DND-41 (cell line): ENCODE results near the gene JAKMIP2.

Experiments used
- ATAC-seq: fragments of 200-7000 bp; cut with Tn5 transposase; 3 replicates; pipeline ENCODE4 v1.9.1; 2021; ENCODE audit warnings: low read depth; ENCODE audit not compliant: insufficient read depth
- DNase-seq: peaks from one replicate; pipeline ENCODE4 v3.0.0-alpha.2; 2020
- H2AFZ ChIP-seq: 2 replicates; pipeline ENCODE4 v1.6.0; 2012; ENCODE audit warnings: low read depth, low read length
- H3K27ac ChIP-seq: 2 replicates; pipeline ENCODE4 v1.5.1; 2012; ENCODE audit warnings: low read length, inconsistent platforms
- H3K27me3 ChIP-seq: fragments of 200-600 bp; sonication (generic); 2 replicates; pipeline ENCODE4 v1.6.0; 2012; ENCODE audit warnings: low read length, mild to moderate bottlenecking, inconsistent platforms; ENCODE audit not compliant: insufficient read depth, poor library complexity
- H3K36me3 ChIP-seq: 2 replicates; pipeline ENCODE4 v1.5.1; 2012; ENCODE audit warnings: low read length, inconsistent platforms; ENCODE audit not compliant: insufficient read depth
- H3K4me1 ChIP-seq: 2 replicates; pipeline ENCODE4 v1.5.1; 2012; ENCODE audit warnings: mild to moderate bottlenecking, low read length; ENCODE audit not compliant: insufficient read depth
- H3K4me2 ChIP-seq: 2 replicates; pipeline ENCODE4 v1.6.0; 2012; ENCODE audit warnings: mild to moderate bottlenecking, moderate library complexity, low read length, inconsistent platforms; ENCODE audit not compliant: insufficient read depth
- H3K4me3 ChIP-seq, 2 experiments: fragments of 200-600 bp in 1 of 2; shearing (Covaris generic) in 1 of 2; 2 replicates each; pipeline ENCODE4 v1.5.1; 2012 to 2016; ENCODE audit warnings: inconsistent platforms in 2 of 2, low read length in 2 of 2, mild to moderate bottlenecking in 2 of 2, low read depth in 1 of 2, moderate library complexity in 1 of 2
- H3K79me2 ChIP-seq: 2 replicates; pipeline ENCODE4 v1.6.0; 2012; ENCODE audit warnings: low read length, inconsistent platforms; ENCODE audit not compliant: insufficient read depth
- H3K9ac ChIP-seq: 2 replicates; pipeline ENCODE4 v1.6.0; 2012; ENCODE audit warnings: low read depth, mild to moderate bottlenecking, inconsistent platforms, low read length, moderate library complexity
- H3K9me3 ChIP-seq: 2 replicates; pipeline ENCODE4 v1.5.1; 2012; ENCODE audit warnings: low read length, moderate library complexity, mild to moderate bottlenecking, inconsistent platforms; ENCODE audit not compliant: insufficient read depth, severe bottlenecking
- H4K20me1 ChIP-seq: 2 replicates; pipeline ENCODE4 v1.6.0; 2012; ENCODE audit warnings: low read length; ENCODE audit not compliant: insufficient read depth
- CTCF ChIP-seq: IDR thresholded peaks from 2 replicates; pipeline ENCODE4 v1.5.1; 2012; ENCODE audit warnings: borderline replicate concordance, low read length, moderate library complexity, mild to moderate bottlenecking; ENCODE audit not compliant: poor library complexity, severe bottlenecking; ENCODE audit errors: extremely low read depth
- EZH2 ChIP-seq: IDR thresholded peaks from 3 replicates; pipeline ENCODE4 v1.6.1; 2012; ENCODE audit warnings: borderline replicate concordance, low read depth, mild to moderate bottlenecking, moderate library complexity, low read length, inconsistent platforms; ENCODE audit not compliant: severe bottlenecking

The JAKMIP2 gene

GRCh38 chr5:147686421-147686820 is 96.1 kb downstream of the JAKMIP2 start:
- Histone ChIP-seq H3K4me1 (no peaks in the 10 kb centered on the region), H3K36me3 (no peaks in the 10 kb centered on the region), H3K4me3 (no peak overlapping the region), H3K9me3 (no peaks in the 10 kb centered on the region), H3K27me3 (peaks cover 4% of the 10 kb centered on the region), H3K27ac (no peak overlapping the region), H2AFZ (no peak overlapping the region), H4K20me1 (no peaks in the 10 kb centered on the region), H3K79me2 (no peaks in the 10 kb centered on the region), H3K4me2 (no peak overlapping the region), H3K9ac (no peak overlapping the region)
- ATAC-seq (no peak), DNase-seq (no peak)
- no peak for TF ChIP-seq CTCF
- no peak for TF ChIP-seq EZH2

GRCh38 chr5:147685993-147686392 is 96.5 kb downstream of the JAKMIP2 start:
- no peaks in the 10 kb centered on the region for H3K36me3 ChIP-seq
- no peak for DNase-seq
- no peak overlapping the region for H3K4me3 ChIP-seq
- no peak overlapping the region for H3K4me2 ChIP-seq
- peaks cover 4% of the 10 kb centered on the region for H3K27me3 ChIP-seq
- TF ChIP-seq CTCF (no peak), EZH2 (no peak)
- no peak overlapping the region for H2AFZ ChIP-seq
- H3K79me2 ChIP-seq = no peaks in the 10 kb centered on the region
- no peaks in the 10 kb centered on the region for H4K20me1 ChIP-seq
- ATAC-seq = no peak
- no peak overlapping the region for H3K9ac ChIP-seq
- no peaks in the 10 kb centered on the region for H3K4me1 ChIP-seq
- no peak overlapping the region for H3K27ac ChIP-seq
- no peaks in the 10 kb centered on the region for H3K9me3 ChIP-seq

GRCh38 chr5:147675168-147675567 is 107.4 kb downstream of the JAKMIP2 start:
- H3K79me2 ChIP-seq = no peaks in the 10 kb centered on the region
- no peaks in the 10 kb centered on the region for H4K20me1 ChIP-seq
- H3K9me3 ChIP-seq = no peaks in the 10 kb centered on the region
- no peak overlapping the region for H3K27ac ChIP-seq
- no peak overlapping the region for H3K4me3 ChIP-seq
- no peak for ATAC-seq
- no peaks in the 10 kb centered on the region for H3K4me1 ChIP-seq
- H3K4me2 ChIP-seq = no peak overlapping the region
- H3K36me3 ChIP-seq = no peaks in the 10 kb centered on the region
- H3K9ac ChIP-seq = no peak overlapping the region
- H3K27me3 ChIP-seq = no peaks in the 10 kb centered on the region
- TF ChIP-seq CTCF (peak; percentile 21), EZH2 (no peak)
- DNase-seq = no peak
- no peak overlapping the region for H2AFZ ChIP-seq

- DNase-seq = no peak
Observed at GRCh38 chr5:147674411-147674810, 108.1 kb downstream of the JAKMIP2 start.

More at GRCh38 chr5:147674411-147674810, 108.1 kb downstream of the JAKMIP2 start:
- Histone ChIP-seq H3K4me1 (no peaks in the 10 kb centered on the region), H3K4me3 (no peak overlapping the region), H4K20me1 (no peaks in the 10 kb centered on the region), H3K4me2 (no peak overlapping the region), H2AFZ (no peak overlapping the region), H3K9me3 (no peaks in the 10 kb centered on the region), H3K27me3 (no peaks in the 10 kb centered on the region), H3K36me3 (no peaks in the 10 kb centered on the region), H3K79me2 (no peaks in the 10 kb centered on the region), H3K27ac (no peak overlapping the region), H3K9ac (no peak overlapping the region)
- no peak for ATAC-seq
- TF ChIP-seq EZH2 (no peak), CTCF (no peak)
